Stimulated activated CD4-positive, alpha-beta T cell treated with anti-CD3 and anti-CD28 coated beads, Interleukin-15, amount 100 ng/mL, for 24 hours (primary cell): ENCODE results near the gene C8B.

Experiments used
- DNase-seq: peaks from one replicate; pipeline ENCODE4 v3.0.0-alpha.2; 2020

Gene C8B

DNA sequence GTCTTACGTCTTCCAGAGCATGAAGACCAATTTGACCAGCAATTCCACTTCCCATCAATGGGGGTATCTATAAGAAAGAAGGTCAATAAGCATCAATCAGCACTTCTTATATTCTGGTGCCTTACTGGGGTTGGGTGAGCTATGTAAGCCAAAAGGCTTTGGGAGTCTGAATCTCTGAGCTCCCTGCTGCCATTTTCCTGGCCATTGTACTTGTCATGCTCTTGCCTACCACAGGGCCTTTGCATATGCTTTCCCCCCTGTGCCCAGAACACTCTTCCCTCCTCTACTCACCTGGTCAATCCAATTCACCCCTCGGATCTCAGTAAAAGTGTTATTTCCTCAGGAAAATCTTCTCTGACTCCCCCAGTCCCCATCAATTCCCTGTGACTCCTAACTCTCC lies 36.3 kb downstream of the C8B start:
- DNase-seq = no peak

DNA sequence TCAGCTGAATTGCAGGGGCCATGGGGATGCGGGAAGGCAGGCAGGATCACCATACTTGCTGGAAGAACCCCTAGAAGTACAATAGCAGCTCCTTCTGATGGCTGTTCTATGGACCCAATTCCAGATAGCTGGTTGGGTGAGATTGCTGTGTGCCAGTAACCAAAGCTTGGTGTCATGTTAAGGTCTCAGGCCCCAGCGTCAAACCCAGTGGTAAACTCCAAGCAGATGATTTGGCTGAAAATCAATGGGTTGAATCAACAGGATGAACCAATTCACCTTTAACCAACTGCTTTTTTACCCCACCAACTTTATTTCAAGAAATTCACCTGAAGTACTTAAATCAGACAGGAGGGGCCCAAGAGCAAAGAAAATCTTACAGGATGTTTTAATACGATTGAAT lies 37.8 kb downstream of the C8B start:
- no peak for DNase-seq

DNA sequence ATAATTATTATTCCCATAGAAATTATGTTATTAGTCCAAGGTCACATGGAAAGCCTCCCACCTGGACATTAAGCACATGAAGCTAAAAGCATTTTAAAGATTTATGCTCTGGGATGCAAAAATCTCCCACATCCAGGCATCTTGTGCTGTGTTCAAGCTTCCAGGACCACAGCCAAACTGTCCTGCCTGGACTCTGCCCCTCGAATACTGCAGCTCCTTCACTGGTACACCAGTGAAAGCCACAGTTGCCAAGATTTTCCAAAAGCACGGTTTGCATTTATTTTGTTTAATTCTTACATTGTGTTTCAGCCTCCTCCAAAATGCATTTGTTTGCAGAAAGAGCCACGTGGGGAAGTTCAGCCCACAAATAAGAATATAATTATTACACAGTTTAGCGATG lies 38.6 kb downstream of the C8B start:
- no peak for DNase-seq

DNA sequence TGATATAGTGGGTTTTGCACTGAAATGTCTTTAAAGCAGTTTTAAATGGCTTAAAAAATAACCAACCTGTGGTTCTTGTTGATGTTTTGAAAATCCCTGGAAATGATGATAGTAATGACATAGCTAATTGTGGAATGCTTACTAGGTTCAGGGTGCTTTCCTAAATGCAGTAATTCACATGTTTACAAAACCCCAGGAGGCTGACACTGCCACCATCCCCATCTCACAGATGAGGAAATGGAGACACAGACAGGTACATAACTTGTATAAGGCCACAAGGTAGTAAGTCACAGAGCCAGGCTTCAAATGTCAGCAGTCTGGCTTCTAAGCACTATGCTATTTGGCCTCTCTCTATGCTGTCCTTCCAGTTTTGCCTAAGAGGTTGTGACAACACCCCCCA lies 40.6 kb downstream of the C8B start:
- no peak for DNase-seq

DNA sequence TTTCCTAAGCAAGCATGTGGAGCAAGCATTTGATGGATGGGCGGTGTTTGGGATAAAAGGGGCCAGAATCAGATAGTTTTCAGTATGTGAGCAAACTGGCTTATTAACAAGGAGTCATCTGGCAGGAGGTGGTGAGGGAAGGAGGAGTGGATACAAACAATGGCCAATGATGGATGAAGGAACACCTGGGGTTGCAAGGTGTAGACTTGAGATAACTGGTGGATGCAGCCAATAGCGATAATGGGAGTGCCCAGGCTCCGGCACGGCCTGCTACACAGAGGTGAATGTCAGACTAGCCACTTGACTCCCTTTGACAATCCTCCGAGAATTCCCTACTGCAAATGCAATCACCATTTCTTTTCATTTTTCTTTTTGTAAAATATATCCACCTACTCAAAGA lies 41.7 kb downstream of the C8B start:
- DNase-seq = no peak

DNA sequence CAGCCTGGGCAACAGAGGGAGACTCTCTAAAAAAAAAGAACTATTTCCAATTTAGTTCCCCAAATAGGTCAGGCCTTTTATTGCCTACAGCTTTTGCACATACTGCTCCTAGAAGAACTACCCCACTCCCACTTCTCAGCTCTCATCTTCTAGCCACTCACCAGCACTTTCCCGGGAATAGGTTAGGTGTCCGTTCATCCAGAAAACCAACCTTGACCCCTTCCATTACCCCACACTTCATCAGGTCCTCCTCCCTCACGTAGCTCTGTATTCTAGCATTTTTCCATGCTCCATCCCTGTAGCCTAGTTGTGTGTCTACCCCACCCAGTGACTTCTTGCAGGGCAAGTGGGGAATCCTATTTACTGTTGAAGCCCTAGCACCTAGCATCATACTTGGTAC lies 42.6 kb downstream of the C8B start:
- no peak for DNase-seq

DNA sequence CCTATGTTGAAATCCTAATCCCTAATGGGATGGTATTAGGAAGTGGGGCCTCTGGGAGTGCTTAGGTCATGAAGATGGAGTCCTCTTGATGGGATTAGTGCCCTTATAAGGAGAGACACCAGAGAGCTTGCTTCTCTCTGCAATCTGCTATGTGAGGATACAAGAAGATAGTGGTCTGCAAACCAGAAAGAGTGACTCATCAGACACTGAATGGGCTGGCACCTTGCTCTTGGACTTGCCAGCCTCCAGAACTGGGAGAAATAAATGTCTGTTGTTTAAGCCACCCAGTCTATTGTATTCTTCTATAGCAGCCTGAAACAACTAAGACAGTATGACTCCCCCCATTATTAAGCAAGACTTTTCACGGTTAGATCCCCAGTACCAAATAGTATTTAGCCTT lies 43.3 kb downstream of the C8B start:
- DNase-seq = no peak

DNA sequence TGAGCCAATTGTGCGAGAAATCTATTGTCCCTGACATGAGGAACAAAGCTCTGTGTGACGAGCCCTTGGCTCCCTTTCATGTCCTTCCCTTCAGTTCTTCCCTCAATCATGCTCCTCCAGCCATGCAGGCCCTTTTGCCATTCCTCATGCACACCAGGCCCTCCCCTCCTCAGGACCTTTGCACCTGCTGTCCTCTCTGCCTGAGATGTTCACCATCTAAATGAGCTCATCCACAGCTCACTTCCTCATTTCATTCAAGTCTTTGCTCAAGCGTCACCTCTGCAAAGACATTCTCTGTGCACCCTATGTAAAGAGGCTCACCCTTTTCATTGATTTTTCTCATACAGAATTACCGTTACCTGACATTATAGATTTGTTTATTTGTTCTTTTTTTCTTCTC lies 43.7 kb downstream of the C8B start:
- no peak for DNase-seq

DNA sequence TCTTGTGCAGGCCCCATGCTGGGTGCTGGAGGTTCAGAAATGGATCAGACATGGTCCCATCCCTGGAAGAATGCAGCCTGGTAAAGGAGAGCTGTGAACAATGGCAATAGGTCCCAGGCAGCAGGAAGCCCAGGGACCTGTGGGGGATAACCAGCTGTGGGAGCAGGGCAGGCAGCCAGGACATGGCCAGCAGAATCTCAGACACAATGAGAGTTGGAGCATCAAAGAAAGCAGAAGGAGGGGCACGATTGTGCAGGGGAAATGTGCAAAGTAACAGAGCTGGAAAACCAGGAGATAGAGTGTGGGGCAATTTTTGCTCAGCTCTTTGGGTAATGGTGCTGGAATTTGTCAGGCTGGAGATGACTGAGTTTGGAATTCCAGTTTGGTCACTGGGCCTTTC lies 44.3 kb downstream of the C8B start:
- DNase-seq = no peak

DNA sequence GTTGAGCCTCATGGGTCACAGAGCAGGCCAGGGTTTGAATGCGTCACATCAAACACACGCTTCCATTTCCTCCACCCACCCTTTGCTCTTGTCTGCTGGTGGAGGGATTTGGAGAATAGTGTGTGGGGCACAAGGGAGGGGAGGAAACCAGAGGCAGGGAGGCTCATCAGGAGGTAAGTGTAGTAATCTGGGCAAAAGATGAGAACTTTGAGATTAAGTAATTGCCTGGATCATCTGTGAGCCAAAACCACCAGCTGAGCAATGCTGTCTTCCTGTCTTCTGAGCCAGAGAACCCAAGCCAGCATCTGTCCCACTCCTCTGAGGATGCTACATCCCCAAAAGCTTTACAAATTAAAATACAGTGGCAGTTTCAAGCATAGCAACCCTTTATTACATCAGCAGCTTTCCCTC lies 45.2 kb downstream of the C8B start:
- DNase-seq = no peak

DNA sequence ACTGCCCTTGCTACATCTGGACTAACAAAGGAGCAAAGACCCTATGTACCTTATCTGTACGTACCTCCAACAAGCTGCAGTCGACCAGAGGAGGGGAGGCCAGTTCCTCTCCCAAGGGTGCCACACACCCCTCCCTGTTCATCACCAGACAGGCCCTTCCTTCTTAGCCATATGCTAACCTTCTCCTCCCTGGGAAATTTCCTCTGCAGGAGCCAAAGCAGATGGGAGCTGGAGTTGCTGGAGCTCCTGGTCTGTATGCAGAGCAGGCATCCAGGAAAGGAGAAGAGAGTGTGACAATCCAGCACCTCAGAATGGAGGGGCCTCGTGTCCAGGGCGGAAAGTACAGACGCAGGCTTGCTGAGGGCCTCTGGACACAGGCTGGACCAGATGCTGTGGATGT lies 48.5 kb downstream of the C8B start:
- DNase-seq = no peak

DNA sequence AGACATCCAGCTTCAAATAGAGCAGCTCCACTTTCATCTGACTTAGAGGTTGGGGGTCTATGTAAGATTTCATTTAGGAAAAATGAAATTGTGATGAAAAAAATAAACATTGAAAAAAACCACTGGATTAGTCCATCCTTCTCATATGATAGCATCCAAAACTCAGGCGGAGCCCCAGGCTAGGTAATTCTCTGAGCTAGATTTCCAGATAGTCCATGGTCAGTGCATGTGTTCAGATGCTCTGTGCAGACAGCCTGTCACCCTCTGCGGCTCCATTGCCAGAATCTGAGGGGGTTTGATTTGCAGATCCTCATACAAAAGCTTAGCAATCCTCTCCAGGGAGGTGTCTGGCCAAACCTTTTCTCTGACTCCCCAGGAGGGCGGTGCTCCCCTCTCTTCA lies 49.2 kb downstream of the C8B start:
- no peak for DNase-seq

DNA sequence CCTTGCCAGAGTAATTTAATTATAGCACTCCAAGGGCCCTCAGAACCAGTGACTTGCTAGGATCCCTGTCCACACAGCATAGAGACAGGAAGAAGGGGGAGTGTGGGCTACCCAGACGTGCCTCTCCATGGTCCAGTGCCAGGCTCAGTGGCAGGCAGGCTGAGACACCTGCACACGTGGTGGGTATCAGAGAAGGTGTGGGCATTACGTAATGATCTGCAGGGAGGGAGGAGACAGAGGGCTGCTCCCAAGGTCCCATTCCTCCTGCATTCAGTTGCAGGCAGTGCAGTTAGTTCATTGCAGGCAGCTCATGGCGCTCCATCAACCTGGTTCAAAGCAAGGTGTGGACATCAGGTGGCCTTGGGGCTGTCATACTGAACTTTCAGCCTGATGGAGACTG lies 49.9 kb downstream of the C8B start:
- no peak for DNase-seq

DNA sequence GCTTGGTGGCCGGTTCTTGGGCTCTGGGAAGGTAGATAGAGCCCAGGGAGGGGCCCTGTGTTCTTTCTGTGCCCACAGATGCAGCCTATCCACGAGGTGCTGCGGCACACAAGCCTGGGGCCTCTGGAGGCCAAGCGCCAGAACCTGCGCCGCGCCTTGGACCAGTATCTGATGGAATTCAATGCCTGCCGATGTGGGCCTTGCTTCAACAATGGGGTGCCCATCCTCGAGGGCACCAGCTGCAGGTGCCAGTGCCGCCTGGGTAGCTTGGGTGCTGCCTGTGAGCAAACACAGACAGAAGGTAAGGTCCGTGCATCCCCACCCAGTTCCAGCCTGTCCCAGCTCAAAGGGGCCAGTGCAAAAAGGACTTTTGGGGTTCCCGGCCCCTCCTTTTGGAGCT lies 53.5 kb downstream of the C8B start:
- DNase-seq = no peak

DNA sequence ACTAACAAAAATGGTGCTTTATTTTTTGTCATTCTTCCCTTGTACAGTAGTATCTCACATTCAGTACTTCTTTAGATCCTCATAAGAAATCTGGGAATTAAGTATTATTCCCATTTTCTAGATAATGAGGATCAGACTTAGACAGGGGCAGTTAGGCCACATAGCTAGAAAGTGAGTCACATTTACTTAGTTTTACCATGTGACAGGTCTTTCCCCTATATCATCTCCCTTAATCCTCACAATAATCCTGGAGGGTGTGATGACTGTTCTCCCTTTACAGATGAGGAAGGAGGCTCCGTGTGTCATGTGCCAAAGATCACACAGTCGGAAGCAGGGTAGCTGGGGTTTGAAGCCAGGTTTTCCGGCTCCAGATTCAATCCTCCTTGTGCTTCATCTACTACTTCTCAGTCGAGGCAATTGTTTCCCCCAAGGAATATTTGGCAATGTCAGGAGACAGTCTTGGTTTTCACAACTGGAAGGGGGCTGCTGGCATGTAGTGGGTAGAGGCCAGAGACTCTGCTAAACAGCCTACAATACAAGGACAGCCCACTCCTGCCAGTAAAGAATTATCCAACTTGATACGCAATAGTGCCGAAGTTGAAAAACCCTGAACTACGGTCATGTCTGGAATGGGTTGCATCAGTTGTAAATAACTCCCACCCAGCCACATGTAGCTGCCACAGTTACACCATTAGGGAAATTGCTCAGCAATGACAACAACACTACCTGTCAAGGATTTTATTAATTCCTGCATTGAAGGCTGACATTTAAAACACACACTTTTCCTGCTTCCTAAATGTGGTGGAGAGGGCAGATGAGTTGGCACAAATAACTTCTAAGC lies 54.5 kb downstream of the C8B start:
- no peak for DNase-seq

DNA sequence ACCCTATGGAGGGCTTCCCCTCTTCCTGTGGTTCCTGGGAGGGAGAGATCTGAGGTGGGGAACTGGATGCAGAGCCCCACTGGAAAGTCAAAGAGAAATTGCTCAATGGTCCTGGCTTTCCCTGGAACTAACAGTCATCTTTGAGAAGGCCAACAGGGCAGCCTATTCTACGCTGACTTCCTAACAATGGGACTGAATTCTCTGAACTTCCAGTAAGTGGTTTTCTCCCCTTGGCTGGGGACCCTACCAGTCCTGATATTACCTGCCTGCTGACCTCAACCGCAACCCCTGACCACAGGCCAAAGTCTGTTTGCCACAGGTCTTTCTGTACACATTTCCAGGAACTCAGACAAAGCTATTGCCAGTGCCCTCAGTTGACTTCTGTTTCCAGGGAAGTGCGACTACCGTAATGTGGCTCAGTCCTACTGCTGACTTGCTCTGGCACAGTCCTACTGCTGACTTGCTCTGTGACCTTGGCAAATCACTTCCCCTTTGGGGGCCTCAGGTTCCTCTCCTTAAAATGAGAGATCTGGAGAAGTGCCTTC lies 55.3 kb downstream of the C8B start:
- no peak for DNase-seq

DNA sequence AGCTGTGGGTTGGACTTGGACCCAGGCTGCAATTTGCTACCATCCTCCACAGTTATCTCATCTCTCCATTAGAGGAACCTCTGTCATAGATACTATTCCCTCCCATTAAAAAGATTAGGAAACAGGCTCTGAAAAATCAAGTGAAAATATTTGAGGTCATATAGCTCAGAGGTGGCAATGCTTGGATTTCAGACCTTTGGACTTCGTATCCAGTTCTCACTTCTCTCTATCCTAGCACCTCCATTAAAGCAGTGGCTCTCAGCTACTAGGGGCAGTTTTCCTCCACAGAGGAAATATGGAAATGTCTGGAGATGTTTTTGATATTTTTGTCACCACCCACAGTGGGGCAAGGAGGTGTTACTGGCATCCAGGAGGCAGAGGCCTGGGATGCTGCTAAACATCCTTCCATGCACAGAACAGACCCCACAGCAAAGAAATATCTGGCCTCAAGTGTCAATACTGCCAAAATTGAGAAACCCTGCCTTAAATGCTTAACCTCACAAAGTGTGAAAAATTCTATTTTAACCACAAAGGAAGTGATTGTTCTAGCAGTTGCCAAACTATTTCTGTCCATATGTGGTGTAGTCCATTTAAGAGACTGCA lies 57.1 kb downstream of the C8B start:
- no peak for DNase-seq

DNA sequence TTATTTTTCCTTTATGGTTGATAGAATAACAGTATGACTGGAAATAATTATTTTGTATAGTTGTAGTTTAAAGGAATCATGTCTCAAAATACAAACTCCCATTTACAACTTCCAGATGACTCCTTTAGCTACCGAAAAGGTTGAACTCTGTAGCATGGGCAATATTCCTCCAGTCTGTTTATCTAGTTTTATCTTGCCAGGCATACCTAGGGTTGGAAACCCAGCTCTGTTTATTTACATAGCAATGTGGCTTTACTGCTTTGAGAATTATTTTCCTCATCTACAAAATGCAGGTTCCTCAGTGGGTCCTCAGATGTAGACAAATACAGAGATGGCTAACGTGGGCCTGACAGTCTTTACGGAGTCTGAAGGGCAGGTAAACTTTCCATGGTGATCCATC lies 60.1 kb downstream of the C8B start:
- no peak for DNase-seq

DNA sequence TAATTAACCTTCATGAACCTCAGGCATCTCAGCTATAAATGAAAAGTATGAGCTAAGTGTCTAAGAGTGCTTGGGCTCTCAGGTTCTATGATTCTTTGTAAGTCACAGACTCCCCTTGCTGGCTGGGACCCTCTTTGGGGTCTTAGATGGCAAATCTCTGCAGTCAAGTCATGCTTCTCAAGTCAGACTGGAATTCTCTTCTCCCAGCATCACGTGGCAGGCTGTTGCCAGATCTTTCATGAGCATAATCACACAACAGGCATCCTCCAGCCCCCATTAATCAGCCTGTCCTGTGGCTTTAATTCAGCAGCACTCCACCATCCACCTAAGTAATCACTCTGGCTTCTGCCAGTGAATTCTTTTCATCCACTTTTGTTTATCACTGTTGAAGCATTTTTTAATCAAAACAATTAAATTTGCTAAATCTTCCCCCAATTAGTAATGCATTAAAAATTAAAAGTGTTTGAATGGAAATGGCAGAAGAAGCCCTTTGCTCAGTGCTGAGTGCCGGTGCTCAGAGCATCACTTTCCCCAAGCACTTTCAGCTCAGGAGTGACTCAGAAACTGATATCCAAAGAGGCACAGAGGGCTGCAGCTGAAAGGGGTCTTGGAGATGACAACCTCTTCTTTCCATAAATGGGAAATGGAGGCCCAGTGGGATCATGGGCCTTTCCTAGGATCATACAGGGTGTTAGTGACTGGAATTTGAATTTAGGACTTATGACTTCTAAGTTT lies 61.0 kb downstream of the C8B start:
- no peak for DNase-seq

DNA sequence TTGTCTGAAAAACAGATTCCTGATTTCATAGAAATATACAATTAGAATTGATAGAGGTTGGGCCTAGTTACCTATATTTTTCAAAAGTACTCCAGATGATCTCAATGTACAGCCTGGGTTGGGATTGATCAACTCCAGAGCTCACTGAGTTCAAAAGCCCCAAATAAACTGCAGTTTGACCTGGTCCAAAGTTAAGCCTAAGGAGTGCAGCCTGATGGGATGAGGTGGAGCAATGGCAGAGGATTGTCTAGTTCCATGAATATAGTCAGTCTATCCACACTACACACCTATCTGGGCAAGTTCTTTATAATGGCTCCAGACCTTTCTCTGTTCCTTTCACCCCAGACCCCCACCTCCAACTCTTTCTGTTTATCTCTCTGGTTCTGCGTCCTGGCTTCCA lies 62.0 kb downstream of the C8B start:
- DNase-seq = no peak

DNA sequence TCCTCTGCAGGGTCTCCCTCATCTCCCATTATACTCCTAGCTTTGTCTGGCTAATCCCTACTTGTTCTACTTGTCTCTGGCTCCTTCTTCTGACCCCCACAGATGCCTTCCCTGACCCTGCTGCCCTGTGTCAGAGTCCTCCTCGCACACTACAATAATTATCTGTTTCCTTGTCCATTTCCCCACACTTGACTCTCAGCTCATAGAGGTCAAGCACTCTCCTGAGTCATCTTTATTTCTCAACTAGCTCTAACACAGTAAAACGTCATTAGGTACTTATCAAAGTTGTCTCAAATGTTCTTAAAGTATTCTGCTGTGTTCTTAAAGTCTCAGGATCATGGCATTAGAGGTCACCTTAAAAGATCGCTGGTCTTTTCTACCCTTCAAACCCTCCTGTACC lies 64.1 kb downstream of the C8B start:
- DNase-seq = no peak

DNA sequence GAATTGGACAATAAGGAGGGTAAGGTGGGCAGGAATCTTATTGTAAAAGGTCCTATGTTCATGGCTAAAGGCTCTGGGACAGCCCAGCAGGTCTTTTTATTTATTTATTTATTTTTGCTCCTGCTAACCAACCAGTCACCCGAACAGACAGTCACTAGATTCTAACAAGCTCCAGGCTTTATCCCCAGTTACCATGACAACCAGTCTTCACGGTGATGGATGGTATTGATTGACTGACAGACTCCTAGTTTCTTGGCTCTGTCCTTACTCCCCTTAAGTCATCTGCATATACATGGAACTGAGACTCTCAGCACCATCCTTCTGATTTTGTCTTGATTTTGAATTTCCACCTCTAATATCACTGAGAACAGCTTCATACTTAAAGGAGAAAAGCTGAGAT lies 66.9 kb downstream of the C8B start:
- DNase-seq = no peak

DNA sequence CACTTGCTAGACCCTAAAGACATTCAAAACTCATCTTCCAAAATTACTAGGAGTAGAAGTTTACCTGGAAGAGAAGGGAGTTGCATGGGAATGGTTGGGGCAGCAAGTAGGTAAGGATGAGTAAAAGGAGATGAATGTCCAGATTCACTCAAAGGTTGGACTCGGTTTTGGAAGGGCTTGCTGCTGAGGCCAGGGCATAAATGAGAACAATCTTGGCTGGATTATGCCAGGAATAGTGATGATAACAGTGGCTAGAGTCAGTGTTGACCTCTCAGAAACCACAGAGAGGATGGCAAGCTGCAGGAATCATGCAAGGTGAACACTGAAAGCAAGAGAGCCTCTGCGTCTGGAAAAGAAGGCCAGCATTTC lies 67.8 kb downstream of the C8B start:
- DNase-seq = no peak
